Activated CD8-positive, alpha-beta memory T cell treated with anti-CD3 and anti-CD28 coated beads for 24 hours (primary cell): ENCODE data around the gene ADAMTS7.
"Not testable (repeated sequence)": the region's sequence is repeated elsewhere in the genome, so short reads cannot be mapped to it uniquely, and the experiment has no call there.

ENCODE experiments used
- DNase-seq: peaks from one replicate; pipeline ENCODE4 v3.0.0-alpha.2; 2020

The ADAMTS7 gene

DNA sequence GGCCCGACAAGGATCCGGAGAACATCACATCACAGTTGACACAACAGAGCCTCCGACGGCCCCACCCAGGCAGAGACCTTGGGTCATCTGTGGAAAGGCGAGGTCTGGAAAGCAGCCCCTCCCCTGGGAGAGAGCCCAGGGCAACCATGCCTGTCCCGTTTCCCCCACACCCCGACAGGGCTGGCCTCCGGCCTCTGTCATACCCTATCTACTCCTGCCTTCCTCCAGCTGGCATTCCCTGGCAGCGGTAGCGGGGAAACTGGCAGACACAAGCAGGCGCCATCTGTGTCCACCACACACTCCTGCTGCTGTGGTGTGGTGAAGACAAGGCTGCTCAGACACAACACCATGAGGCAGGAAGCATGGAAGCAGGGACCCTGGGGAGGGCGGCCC is 33.3 kb downstream of the ADAMTS7 start:
- not testable (repeated sequence) for DNase-seq

DNA sequence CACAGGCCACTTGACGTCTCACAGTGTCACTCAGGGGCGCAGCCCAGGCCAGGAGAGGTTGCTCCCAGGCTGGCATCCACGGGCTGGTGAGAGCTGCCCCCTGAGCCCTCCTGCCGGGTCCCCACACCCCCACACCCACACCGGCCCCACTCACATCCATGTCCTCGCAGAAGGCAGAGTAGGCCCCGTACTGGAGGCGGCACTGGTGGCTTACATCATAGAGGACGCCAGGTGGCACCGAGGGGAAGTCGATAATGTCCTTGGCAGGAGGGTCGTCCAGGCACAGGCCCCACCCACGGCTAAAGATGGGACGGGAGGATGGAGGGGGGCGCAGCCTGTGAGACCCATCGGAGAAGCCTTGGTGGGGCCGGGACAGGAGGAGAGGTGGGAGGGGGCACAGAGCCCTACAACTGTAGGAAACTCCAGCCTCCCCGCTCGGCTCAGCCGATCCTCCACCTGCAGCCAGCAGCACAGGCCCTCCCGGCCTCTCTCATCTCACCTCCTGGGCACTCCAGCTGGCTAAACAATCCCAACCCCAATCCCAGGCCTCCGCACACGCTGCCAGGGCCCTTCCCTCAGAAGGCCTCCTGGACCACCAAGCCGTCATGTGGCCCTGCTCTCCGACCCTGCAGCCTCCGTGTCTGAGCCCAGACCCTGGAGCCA is 33.8 kb downstream of the ADAMTS7 start:
- DNase-seq, result not testable (repeated sequence)

- not testable (repeated sequence) for DNase-seq
Measured at GRCh38 chr15:78776046-78776925, 35.0 kb downstream of the ADAMTS7 start.

- no peak for DNase-seq
Measured at GRCh38 chr15:78775472-78775871, 35.8 kb downstream of the ADAMTS7 start.

- not testable (repeated sequence) for DNase-seq
Measured at GRCh38 chr15:78774451-78774990, 36.7 kb downstream of the ADAMTS7 start.

DNA sequence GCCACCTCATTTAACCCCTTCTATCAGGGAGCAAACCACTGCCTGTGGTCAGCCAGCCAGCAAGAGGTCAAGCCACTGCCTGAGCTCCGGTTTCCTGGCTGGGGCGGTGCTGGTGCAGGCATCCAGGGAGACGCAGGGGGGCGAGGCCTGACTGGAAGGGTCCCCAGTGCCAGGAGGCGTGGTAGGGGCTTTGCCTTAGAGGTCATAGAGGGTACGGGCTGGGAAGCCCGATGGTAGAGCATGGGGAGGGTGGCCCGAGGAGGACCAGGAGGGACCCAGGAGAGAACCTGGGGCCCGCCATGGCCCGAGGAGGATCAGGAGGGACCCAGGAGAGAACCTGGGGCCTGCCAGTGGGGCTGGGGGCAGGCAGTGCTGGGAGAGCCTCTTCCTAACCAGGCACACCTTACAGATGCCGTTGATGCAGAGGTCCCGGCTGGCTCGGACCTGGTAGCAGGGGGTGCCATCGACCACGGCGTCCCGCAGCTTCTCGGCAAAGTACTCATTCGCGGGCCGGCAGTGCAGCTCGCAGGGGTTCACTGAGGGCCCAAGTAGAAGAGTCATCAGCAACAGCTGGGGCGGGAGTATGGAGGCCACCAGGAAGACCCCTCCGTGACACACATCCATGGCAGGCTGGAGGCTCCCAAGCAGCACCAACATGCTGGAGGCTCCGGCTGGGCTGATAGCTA is 37.4 kb downstream of the ADAMTS7 start:
- not testable (repeated sequence) for DNase-seq

- no peak for DNase-seq
Measured at GRCh38 chr15:78772738-78773137, 38.5 kb downstream of the ADAMTS7 start.

DNA sequence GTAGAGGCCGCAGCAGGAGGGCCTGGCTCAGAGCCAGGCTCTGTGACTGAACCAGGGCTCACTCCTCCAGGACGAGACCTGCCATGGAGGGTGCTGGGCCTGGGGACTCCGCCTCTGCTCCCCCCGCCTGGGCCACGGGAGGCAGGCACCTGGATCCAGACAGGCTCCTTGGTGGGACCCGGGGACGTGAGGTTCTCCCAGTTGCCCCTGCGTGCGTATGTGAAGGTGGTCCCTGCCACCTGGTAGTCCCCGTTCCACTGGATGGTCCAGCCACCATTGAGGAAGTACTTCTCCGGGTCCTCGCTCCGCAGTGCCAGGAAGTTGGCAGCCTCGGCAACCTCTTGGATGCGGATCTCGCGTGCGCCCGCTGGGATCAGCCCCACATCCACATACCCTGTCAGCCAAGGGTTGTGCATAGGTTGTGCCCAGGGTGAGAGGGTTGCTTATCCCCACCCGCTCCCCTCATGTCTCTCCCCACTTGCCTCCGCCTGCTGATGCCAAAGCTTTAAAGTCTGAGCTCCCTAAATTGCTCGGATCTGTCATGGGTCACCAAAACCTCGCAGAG is 39.7 kb downstream of the ADAMTS7 start:
- not testable (repeated sequence) for DNase-seq

DNA sequence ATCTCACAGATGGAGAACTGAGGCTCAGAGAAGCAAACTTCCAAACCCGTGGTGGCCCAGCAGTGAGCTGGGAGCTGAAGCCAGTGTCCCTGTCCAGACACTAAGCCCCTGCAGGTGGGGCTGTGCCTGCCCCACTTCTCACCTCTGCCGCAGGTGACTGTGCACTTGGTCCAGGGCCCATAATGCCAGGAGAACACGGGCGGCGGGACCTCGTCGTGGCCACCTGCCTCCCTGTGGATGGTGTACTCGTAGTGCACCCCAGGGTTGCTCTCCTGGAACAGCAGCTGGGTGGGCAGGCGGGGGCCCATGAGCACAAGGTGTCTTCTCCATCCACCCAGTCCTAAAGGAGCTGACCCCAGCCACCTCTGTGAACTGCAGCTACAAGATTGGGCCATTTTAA is 40.2 kb downstream of the ADAMTS7 start:
- DNase-seq, result not testable (repeated sequence)

DNA sequence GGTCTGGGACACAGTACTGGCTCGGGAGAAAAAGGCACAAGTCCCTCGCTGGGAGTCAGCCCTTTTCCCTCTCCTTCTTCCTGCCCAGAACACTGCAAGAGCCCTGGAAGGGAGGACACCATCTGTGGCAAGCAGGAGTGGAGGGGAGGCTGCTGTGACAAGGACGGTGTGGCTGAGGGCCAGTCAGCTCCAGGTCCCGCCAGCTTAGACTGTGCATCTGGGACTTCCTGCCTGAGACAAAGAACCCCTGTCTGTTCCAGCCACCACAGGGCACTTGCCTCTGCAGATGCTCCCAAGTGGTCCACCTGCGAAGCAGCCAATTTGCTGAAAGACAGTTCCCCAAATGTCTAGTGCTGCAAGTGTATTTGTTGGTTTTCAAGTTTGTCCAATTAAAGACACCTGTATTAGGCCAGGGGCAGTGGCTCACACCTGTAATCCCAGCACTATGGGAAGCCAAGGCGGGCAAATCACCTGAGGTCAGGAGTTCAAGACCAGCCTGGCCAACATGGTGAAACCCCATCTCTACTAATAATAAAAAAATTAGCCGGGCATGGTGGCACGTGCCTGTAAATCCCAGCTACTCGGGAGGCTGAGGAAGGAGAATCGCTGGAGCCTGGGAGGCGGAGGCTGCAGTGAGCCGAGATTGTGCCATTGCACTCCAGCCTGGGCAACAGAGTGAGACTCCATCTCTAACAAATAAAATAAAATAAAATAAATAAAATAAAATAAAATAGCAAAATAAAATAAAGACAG is 41.6 kb downstream of the ADAMTS7 start:
- not testable (repeated sequence) for DNase-seq

GRCh38 chr15:78768531-78769408 is 42.5 kb downstream of the ADAMTS7 start:
- DNase-seq, result no peak

DNA sequence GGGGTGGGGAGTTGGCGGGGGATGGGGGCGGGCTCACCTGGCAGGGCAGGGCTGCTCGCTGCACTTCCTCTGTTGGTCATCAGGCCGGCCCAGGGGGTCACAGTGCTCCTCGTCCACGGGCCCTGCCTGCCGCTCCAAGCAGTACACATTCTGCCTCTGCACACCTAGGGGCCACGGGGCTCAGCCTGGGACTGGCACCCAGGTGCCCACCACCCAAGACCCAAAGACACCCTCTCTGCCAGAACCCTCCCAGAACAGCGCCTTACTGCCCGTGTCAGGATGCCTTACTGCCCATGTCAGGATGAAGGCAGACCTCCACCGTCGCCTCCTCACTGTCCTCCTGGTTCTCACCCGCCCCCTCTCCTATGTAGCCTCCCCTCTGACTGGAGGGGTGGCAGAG is 43.2 kb downstream of the ADAMTS7 start:
- no peak for DNase-seq

DNA sequence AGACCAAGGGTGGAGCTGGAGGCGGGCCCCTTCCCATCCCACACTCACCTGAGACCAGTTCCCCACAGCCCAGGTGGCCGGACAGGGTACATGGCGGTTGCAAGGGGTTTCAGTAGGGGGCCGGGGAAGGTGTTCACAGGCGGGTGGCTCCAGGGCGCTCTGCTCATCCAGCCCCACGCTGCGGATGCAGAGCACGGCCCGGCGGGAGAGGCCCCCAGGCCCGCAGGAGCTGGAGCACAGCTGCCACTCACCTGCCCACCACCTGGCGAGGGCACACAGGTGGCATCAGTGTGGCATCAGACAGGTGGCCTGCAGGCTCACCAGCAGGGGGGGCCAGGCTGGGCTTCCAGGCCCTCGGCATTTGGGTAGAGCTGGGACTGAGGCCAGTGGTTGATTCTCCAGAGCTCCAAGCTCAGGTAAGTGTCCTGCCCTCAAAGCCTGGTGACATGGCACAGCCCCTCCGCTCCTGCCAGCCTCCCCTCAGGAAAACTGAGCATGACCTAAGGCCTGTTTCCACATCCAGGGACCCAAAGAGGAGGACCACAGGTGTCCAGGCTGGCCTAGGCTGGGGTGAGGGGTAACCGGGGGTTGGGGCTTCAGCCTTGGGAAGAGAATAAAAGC is 43.8 kb downstream of the ADAMTS7 start:
- no peak for DNase-seq

GRCh38 chr15:78766641-78767071 is 44.6 kb downstream of the ADAMTS7 start:
- not testable (repeated sequence) for DNase-seq

GRCh38 chr15:78766041-78766440 is 45.2 kb downstream of the ADAMTS7 start:
- DNase-seq, result no peak

DNA sequence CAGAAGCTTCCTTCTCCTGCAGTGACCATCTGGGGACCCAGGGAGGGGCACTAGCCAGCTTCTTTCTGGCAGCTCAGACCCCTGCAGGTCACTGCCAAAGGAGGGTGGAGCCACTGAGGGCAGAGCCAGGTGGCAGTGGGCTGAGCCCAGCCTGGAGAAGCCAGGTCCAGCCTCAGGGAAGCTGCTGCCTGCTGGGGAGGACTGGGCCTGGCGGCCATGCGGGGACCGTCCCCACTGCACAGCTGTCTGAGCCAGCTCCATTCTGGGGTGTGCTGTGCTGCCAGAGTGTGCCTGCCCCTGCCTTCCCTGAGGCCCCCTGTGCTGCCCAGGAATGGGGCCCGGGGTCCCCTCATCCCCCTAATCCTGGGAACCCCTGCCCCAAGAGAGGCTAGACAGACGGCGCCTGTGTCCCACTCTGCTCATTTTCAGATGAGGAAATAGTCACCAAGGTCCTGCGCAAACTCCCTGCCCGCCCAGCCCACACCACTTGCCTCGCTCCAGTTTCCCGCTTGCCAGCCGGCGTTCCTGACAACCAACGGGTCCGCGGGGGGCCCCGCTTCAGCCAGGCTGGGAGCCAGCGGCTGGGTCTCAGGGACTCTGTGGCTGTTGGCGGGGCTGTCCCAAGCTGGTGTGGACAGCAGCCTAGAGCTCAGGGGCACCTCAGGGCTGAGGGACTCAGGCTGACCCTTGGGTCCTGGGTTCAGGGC is 46.0 kb downstream of the ADAMTS7 start:
- not testable (repeated sequence) for DNase-seq

DNA sequence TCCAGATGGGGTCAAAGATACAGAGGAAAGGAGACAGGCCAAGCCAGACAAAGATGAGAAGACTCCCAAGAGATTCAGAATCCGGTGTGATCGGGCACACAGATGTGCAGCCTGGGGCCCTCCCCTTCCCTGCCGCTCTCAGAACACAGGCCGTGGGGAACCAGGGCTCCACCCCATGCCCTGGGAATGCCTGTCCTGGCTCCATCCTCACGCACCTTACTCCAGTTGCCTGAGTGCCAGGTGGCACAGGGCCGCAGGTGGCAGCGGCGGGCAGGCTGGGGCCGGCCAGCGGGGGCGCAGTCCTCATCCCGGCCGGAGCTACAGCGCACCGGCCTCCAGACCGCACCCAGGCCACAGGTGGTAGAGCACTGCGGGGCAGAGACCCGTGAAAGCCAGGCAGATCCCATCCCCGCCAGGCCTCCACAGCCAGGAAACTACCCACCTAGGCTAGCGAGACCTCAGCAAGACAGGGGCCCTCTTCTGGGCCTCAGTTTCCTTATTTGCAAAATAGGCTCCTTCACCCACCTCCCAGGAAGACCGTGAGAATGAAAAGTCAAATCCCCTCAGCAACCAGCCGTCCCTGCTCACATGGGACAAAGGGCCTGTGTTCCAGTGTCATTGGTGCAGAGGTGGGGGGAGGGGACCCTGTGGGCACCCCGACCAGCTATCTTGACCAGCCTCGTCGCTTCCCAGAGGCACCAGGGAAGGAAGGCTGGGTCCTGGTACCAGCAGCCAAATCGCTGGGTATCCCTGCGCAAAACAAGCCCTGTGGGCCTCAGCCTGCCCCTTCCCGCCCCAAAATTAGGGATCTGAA is 46.7 kb downstream of the ADAMTS7 start:
- not testable (repeated sequence) for DNase-seq

DNA sequence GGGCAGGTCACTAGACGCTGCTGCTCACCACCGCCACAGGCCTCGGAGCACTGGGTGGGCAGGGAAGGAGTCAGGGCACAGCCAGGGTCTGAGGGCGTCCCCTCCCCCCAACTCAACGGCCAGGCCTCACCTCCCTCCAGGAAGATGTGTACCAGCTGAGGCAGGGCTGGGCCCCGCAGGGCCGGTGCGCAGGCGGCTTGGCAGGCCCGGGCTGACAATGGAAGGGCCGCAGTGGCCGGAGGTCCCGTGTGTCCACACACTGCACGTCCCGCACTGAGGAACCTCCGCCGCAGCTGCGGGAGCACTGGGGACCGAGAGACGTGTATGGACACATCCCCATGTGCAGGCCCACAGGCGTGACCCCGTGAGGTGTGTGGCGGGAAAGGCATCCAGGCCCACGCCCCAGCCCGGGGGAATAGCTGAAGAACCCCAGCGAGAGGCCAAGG is 47.4 kb downstream of the ADAMTS7 start:
- DNase-seq, result no peak
